Gastrocnemius medialis (tissue), 4 donors: ENCODE measurements around the gene IFT88.

ENCODE experiments used
- CTCF ChIP-seq, 5 experiments: fragments of 450-650 bp in 3 of 5; fragments of 200-600 bp in 2 of 5; sonication (generic) in 2 of 5; IDR thresholded peaks in 4 of 5; conservative IDR thresholded peaks in 1 of 5; 1 replicate in 4 of 5; 2 replicates in 1 of 5; pipeline ENCODE4 v1.5.1; 2016 to 2019; ENCODE audit warnings: antibody characterized with exemption in 5 of 5, mild to moderate bottlenecking in 3 of 5, moderate library complexity in 3 of 5
- POLR2A ChIP-seq, 2 donors: fragments of 450-650 bp; IDR thresholded peaks; one replicate each; pipeline ENCODE4 v1.6.1; 2017; ENCODE audit warnings: antibody characterized with exemption in 2 of 2, mild to moderate bottlenecking in 2 of 2, moderate library complexity in 2 of 2

GRCh38 chr13:20684041-20684440 is 117.1 kb downstream of the IFT88 start:
- no peak for TF ChIP-seq CTCF (IDR thresholded peaks at IDR 0.05 in 4 of 5, conservative IDR thresholded peaks at IDR 0.05 in 1 of 5)
- no peak for TF ChIP-seq POLR2A (IDR thresholded peaks at IDR 0.05)
